Neural progenitor cell (in vitro differentiated cells): ENCODE measurements around the gene TRPT1. TPM values are rescaled to one million over a fixed set of nuclear protein-coding genes. Genes with fewer than 3 reads are reported as not detected.

Experiments
- DNase-seq: peaks from one replicate; pipeline ENCODE4 v3.0.0-alpha.2; 2016; ENCODE audit warnings: low spot score
- H2AFZ ChIP-seq: fragments of 200-600 bp; sonication (generic); replicated peaks from 2 replicates; pipeline ENCODE4 v1.6.1; 2016; ENCODE audit warnings: antibody characterized with exemption
- H3F3A ChIP-seq: fragments of 200-600 bp; sonication (generic); 2 replicates; pipeline ENCODE4 v1.6.1; 2016; ENCODE audit warnings: antibody characterized with exemption, low read depth
- H3K27ac ChIP-seq: fragments of 200-600 bp; sonication (generic); 2 replicates; pipeline ENCODE4 v1.5.1; 2016; ENCODE audit warnings: mild to moderate bottlenecking
- H3K27me3 ChIP-seq: fragments of 200-600 bp; sonication (generic); 2 replicates; pipeline ENCODE4 v1.6.1; 2016; ENCODE audit warnings: mild to moderate bottlenecking, moderate library complexity
- H3K36me3 ChIP-seq: fragments of 200-600 bp; sonication (generic); 2 replicates; pipeline ENCODE4 v1.5.1; 2016
- H3K4me1 ChIP-seq: fragments of 200-600 bp; sonication (generic); 2 replicates; pipeline ENCODE4 v1.6.1; 2016; ENCODE audit warnings: mixed run types
- H3K4me2 ChIP-seq: fragments of 200-600 bp; sonication (generic); 2 replicates; pipeline ENCODE4 v1.6.1; 2016
- H3K4me3 ChIP-seq: fragments of 200-600 bp; sonication (generic); 2 replicates; pipeline ENCODE4 v1.5.1; 2016
- H3K79me2 ChIP-seq: fragments of 200-600 bp; sonication (generic); 2 replicates; pipeline ENCODE4 v1.6.1; 2016; ENCODE audit warnings: low read depth
- H3K9ac ChIP-seq: fragments of 200-600 bp; sonication (generic); 2 replicates; pipeline ENCODE4 v1.6.1; 2016
- H3K9me3 ChIP-seq: fragments of 200-600 bp; sonication (generic); 2 replicates; pipeline ENCODE4 v1.5.1; 2016; ENCODE audit warnings: low read depth
- H4K20me1 ChIP-seq: fragments of 200-600 bp; sonication (generic); 2 replicates; pipeline ENCODE4 v1.6.1; 2016; ENCODE audit warnings: low read depth
- H3K27ac Mint-ChIP-seq: 3 replicates; pipeline ENCODE4 v1.8.0; 2021; ENCODE audit warnings: mixed read lengths
- H3K27me3 Mint-ChIP-seq: 2 replicates; pipeline ENCODE4 v1.8.0; 2022; ENCODE audit warnings: low read depth, mild to moderate bottlenecking, inconsistent platforms, moderate library complexity, mixed read lengths; ENCODE audit not compliant: insufficient read depth
- H3K36me3 Mint-ChIP-seq: 3 replicates; pipeline ENCODE4 v1.8.0; 2021; ENCODE audit warnings: mixed read lengths
- H3K4me1 Mint-ChIP-seq: 3 replicates; pipeline ENCODE4 v1.8.0; 2021; ENCODE audit warnings: mixed read lengths
- H3K4me3 Mint-ChIP-seq: 3 replicates; pipeline ENCODE4 v1.8.0; 2021; ENCODE audit warnings: mild to moderate bottlenecking, moderate library complexity, mixed read lengths
- H3K9me3 Mint-ChIP-seq: 3 replicates; pipeline ENCODE4 v1.8.0; 2020; ENCODE audit warnings: mixed read lengths
- EZH2 ChIP-seq: fragments of 200-600 bp; sonication (generic); IDR thresholded peaks from 2 replicates; pipeline ENCODE4 v1.6.1; 2017; ENCODE audit warnings: antibody characterized with exemption, mild to moderate bottlenecking, moderate library complexity
- EZH2phosphoT487 ChIP-seq: fragments of 200-600 bp; sonication (generic); IDR thresholded peaks from 2 replicates; pipeline ENCODE4 v1.6.1; 2017; ENCODE audit warnings: antibody characterized with exemption
- total RNA-seq: library from RNA; depleted of rRNA; stranded (reverse); fragments of >200 nt; gene quantifications from 2 replicates; pipeline ENCODE4 v1.2.3, GENCODE V29; 2015; ENCODE audit warnings: low replicate concordance
- TF ChIP-seq, protein P1 (sequence below): fragments of 200-600 bp; sonication (generic); IDR thresholded peaks from 2 replicates; pipeline ENCODE4 v1.5.1; 2017; ENCODE audit warnings: antibody characterized with exemption, mild to moderate bottlenecking

The TRPT1 gene
- total RNA-seq, 1 donor from 2014 or later, result 17.5 TPM

DNA sequence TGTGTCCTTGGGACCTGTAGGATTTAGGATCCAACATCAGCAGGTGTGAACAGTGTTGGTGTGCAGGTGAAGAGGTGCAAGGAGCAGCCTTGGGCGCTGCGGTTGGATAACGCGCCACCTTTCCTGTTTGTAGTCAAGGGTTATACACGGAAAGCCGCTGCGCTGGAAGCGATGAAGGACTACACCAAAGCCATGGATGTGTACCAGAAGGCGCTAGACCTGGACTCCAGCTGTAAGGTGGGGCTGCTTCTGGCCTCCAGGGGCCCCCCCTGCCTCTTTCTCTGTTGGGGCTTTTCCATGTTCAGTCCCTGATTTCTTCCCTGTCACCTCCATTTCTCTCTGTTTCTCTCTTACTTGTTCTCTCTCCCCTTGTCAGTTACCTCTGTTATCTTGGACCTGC lies 23.0 kb downstream of the TRPT1 start:
- Histone ChIP-seq H4K20me1 (peaks cover 52% of the 10 kb centered on the region), H3K4me3 (no peak overlapping the region), H3K27me3 (no peaks in the 10 kb centered on the region), H3K9ac (no peak overlapping the region), H3K4me2 (peak overlapping the region; percentile 8), H3K36me3 (peaks cover 1% of the 10 kb centered on the region), H3K79me2 (no peaks in the 10 kb centered on the region), H3K27ac (peak overlapping the region; percentile 78), H2AFZ (no peak overlapping the region), H3K4me1 (peaks cover 8% of the 10 kb centered on the region), H3F3A (peaks cover 40% of the 10 kb centered on the region), H3K9me3 (no peaks in the 10 kb centered on the region)
- DNase-seq, result peak; percentile 0
- Mint-ChIP-seq H3K27me3 (no peaks in the 10 kb centered on the region), H3K4me3 (no peak overlapping the region), H3K9me3 (no peaks in the 10 kb centered on the region), H3K36me3 (peaks cover 36% of the 10 kb centered on the region), H3K4me1 (peaks cover 13% of the 10 kb centered on the region), H3K27ac (peak overlapping the region; percentile 74)
- TF ChIP-seq, protein P1, sequence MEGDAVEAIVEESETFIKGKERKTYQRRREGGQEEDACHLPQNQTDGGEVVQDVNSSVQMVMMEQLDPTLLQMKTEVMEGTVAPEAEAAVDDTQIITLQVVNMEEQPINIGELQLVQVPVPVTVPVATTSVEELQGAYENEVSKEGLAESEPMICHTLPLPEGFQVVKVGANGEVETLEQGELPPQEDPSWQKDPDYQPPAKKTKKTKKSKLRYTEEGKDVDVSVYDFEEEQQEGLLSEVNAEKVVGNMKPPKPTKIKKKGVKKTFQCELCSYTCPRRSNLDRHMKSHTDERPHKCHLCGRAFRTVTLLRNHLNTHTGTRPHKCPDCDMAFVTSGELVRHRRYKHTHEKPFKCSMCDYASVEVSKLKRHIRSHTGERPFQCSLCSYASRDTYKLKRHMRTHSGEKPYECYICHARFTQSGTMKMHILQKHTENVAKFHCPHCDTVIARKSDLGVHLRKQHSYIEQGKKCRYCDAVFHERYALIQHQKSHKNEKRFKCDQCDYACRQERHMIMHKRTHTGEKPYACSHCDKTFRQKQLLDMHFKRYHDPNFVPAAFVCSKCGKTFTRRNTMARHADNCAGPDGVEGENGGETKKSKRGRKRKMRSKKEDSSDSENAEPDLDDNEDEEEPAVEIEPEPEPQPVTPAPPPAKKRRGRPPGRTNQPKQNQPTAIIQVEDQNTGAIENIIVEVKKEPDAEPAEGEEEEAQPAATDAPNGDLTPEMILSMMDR, result no peak
- TF ChIP-seq EZH2phosphoT487 (no peak), EZH2 (no peak)

DNA sequence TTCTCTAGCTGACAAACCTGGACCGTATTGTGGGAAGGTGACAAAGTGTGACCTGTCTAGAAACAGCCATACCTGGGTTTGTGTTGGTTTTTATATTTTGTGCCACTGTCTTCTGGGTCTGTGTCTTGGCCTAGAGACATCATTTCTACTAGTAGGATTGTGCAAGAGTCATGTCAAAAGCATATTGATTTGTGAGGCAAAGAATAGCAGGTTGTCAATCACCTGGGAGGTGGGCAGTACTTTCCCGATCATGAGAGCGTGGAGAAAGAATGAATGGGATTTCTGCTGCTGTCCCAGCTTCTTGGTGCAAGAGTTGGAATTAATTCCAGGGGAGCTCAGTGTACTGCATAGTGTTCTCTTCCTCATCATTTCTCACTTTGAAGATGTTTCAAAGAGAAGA lies 24.4 kb downstream of the TRPT1 start:
- Mint-ChIP-seq H3K27ac (no peak overlapping the region), H3K9me3 (no peaks in the 10 kb centered on the region), H3K36me3 (peaks cover 45% of the 10 kb centered on the region), H3K27me3 (no peaks in the 10 kb centered on the region), H3K4me3 (no peak overlapping the region), H3K4me1 (peaks cover 12% of the 10 kb centered on the region)
- no peaks in the 10 kb centered on the region for H3K27me3 ChIP-seq
- H3K9me3 ChIP-seq, result no peaks in the 10 kb centered on the region
- peaks cover 61% of the 10 kb centered on the region for H4K20me1 ChIP-seq
- H3K27ac ChIP-seq, result no peak overlapping the region
- no peak for DNase-seq
- peaks cover 5% of the 10 kb centered on the region for H3K36me3 ChIP-seq
- H3K4me3 ChIP-seq, result no peak overlapping the region
- no peak overlapping the region for H2AFZ ChIP-seq
- no peaks in the 10 kb centered on the region for H3K79me2 ChIP-seq
- H3K4me1 ChIP-seq, result peaks cover 8% of the 10 kb centered on the region
- H3F3A ChIP-seq, result peaks cover 45% of the 10 kb centered on the region
- no peak overlapping the region for H3K4me2 ChIP-seq
- no peak overlapping the region for H3K9ac ChIP-seq
- TF ChIP-seq EZH2phosphoT487 (no peak), EZH2 (no peak)
- TF ChIP-seq, protein P1, result no peak

DNA sequence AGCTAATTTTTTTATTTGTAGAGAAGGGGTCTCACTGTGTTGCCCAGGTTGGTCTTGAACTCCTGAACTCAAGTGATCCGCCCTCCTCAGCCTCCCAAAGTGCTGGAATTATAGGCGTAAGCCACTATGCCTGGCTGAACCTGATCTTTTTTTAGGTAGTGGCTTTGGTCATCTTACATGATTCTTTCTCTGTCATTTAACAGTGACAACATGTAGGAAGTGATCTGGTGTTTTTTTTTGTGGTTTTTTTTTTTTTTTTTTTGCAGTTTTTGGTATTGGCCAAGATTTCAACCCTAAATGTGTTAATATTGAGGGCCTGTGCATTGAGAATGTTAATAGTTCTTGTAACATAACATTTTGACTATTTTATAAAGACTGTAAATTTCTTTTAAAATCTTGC lies 27.5 kb downstream of the TRPT1 start:
- Histone ChIP-seq H3K27me3 (no peaks in the 10 kb centered on the region), H3K4me2 (no peak overlapping the region), H3K9me3 (no peaks in the 10 kb centered on the region), H3K4me1 (peaks cover 8% of the 10 kb centered on the region), H3K9ac (no peak overlapping the region), H3K4me3 (no peak overlapping the region), H2AFZ (no peak overlapping the region), H3K79me2 (peaks cover 11% of the 10 kb centered on the region), H3K27ac (no peak overlapping the region), H3K36me3 (peaks cover 17% of the 10 kb centered on the region), H4K20me1 (peaks cover 38% of the 10 kb centered on the region), H3F3A (peaks cover 28% of the 10 kb centered on the region)
- no peak for DNase-seq
- Mint-ChIP-seq H3K27ac (no peak overlapping the region), H3K4me1 (peaks cover 4% of the 10 kb centered on the region), H3K27me3 (peaks cover 2% of the 10 kb centered on the region), H3K4me3 (no peak overlapping the region), H3K36me3 (peaks cover 50% of the 10 kb centered on the region), H3K9me3 (no peaks in the 10 kb centered on the region)
- TF ChIP-seq, protein P1, result no peak
- TF ChIP-seq EZH2 (no peak), EZH2phosphoT487 (no peak)
